ENCODE measurements around the gene KCNMA1.

KCNMA1 gene

GRCh38 chr10:77079592-77080300 is 557.9 kb downstream of the KCNMA1 start:
- TF ChIP-seq POLR2A (IDR thresholded peaks at IDR 0.05; ENCODE audit: low read depth, low read length), result no peak
- DNase-seq (ENCODE audit: insufficient read length, low spot score), result no peak
- no peak for FAIRE-seq

GRCh38 chr10:77077316-77077945 is 560.2 kb downstream of the KCNMA1 start:
- TF ChIP-seq POLR2A (IDR thresholded peaks at IDR 0.05; ENCODE audit: low read depth, low read length), result no peak
- DNase-seq (ENCODE audit: insufficient read length, low spot score), result no peak
- FAIRE-seq, result no peak

GRCh38 chr10:77075926-77076325 is 561.7 kb downstream of the KCNMA1 start:
- no peak for TF ChIP-seq POLR2A (IDR thresholded peaks at IDR 0.05; ENCODE audit: low read depth, low read length)
- FAIRE-seq (no peak), DNase-seq (ENCODE audit: insufficient read length, low spot score) (no peak)

- no peak for DNase-seq (ENCODE audit: insufficient read length, low spot score)
- no peak for TF ChIP-seq POLR2A (IDR thresholded peaks at IDR 0.05; ENCODE audit: low read depth, low read length)
- FAIRE-seq, result no peak
Measured at GRCh38 chr10:77074104-77074624, 563.4 kb downstream of the KCNMA1 start.

GRCh38 chr10:77073663-77073960 is 564.0 kb downstream of the KCNMA1 start:
- FAIRE-seq, result no peak
- TF ChIP-seq POLR2A (IDR thresholded peaks at IDR 0.05; ENCODE audit: low read depth, low read length), result no peak
- DNase-seq (ENCODE audit: insufficient read length, low spot score), result no peak

- FAIRE-seq (no peak), DNase-seq (ENCODE audit: insufficient read length, low spot score) (no peak)
- TF ChIP-seq POLR2A (IDR thresholded peaks at IDR 0.05; ENCODE audit: low read depth, low read length), result no peak
Measured at GRCh38 chr10:77072836-77073662, 564.6 kb downstream of the KCNMA1 start.

GRCh38 chr10:77072361-77072835 is 565.2 kb downstream of the KCNMA1 start:
- DNase-seq (ENCODE audit: insufficient read length, low spot score), result no peak
- no peak for FAIRE-seq
- no peak for TF ChIP-seq POLR2A (IDR thresholded peaks at IDR 0.05; ENCODE audit: low read depth, low read length)

GRCh38 chr10:77071956-77072355 is 565.7 kb downstream of the KCNMA1 start:
- no peak for DNase-seq (ENCODE audit: insufficient read length, low spot score)
- no peak for FAIRE-seq
- no peak for TF ChIP-seq POLR2A (IDR thresholded peaks at IDR 0.05; ENCODE audit: low read depth, low read length)

GRCh38 chr10:77071001-77071511 is 566.6 kb downstream of the KCNMA1 start:
- no peak for TF ChIP-seq POLR2A (IDR thresholded peaks at IDR 0.05; ENCODE audit: low read depth, low read length)
- DNase-seq (ENCODE audit: insufficient read length, low spot score), result no peak
- no peak for FAIRE-seq

- FAIRE-seq, result no peak
- TF ChIP-seq POLR2A (IDR thresholded peaks at IDR 0.05; ENCODE audit: low read depth, low read length), result no peak
- DNase-seq (ENCODE audit: insufficient read length, low spot score), result no peak
Measured at GRCh38 chr10:77070346-77070745, 567.3 kb downstream of the KCNMA1 start.

- no peak for FAIRE-seq
- DNase-seq (ENCODE audit: insufficient read length, low spot score), result no peak
- no peak for TF ChIP-seq POLR2A (IDR thresholded peaks at IDR 0.05; ENCODE audit: low read depth, low read length)
Measured at GRCh38 chr10:77068969-77069368, 568.6 kb downstream of the KCNMA1 start.

GRCh38 chr10:77068272-77068671 is 569.3 kb downstream of the KCNMA1 start:
- FAIRE-seq (no peak), DNase-seq (ENCODE audit: insufficient read length, low spot score) (no peak)
- no peak for TF ChIP-seq POLR2A (IDR thresholded peaks at IDR 0.05; ENCODE audit: low read depth, low read length)

- peak; percentile 77 for FAIRE-seq
- DNase-seq (ENCODE audit: insufficient read length, low spot score), result no peak
- TF ChIP-seq POLR2A (IDR thresholded peaks at IDR 0.05; ENCODE audit: low read depth, low read length), result no peak
Measured at GRCh38 chr10:77062381-77062780, 575.2 kb downstream of the KCNMA1 start.

GRCh38 chr10:77060913-77061312 is 576.7 kb downstream of the KCNMA1 start:
- DNase-seq (ENCODE audit: insufficient read length, low spot score) (no peak), FAIRE-seq (no peak)
- TF ChIP-seq POLR2A (IDR thresholded peaks at IDR 0.05; ENCODE audit: low read depth, low read length), result no peak

Data from H54 (cell line).